Activated CD4-positive, alpha-beta T cell treated with anti-CD3 and anti-CD28 coated beads for 24 hours (primary cell): ENCODE data around the gene PDCD2L.
A peak's percentile ranks its signal among the peaks of the same experiment; 100 is the strongest.
"Not testable (repeated sequence)": the region's sequence is repeated elsewhere in the genome, so short reads cannot be mapped to it uniquely, and the experiment has no call there.

Experiments used
- DNase-seq, 2 donors: peaks; one replicate each; pipeline ENCODE4 v3.0.0-alpha.2; 2020; ENCODE audit warnings: low read depth in 2 of 2

PDCD2L gene

GRCh38 chr19:34404109-34404909 is at the start of gene PDCD2L:
PDCD2L (plus strand) TSS chr19:34404399; CDS start chr19:34404431, 32 bp downstream.
- peak; percentile 90 to 93 for DNase-seq

- no peak for DNase-seq
These were observed 49.0 kb upstream of the PDCD2L start for GRCh38 chr19:34355201-34355600.

- no peak for DNase-seq
These were observed 47.3 kb upstream of the PDCD2L start for GRCh38 chr19:34356875-34357274.

GRCh38 chr19:34357431-34357830 is 46.8 kb upstream of the PDCD2L start:
- no peak for DNase-seq

GRCh38 chr19:34359140-34359953 is 44.9 kb upstream of the PDCD2L start:
- DNase-seq: peak; percentile 93 to 98

- DNase-seq: no peak
These were observed 44.3 kb upstream of the PDCD2L start for GRCh38 chr19:34359954-34360315.

GRCh38 chr19:34360354-34360909 is 43.8 kb upstream of the PDCD2L start:
- no peak for DNase-seq

GRCh38 chr19:34362679-34363069 is 41.5 kb upstream of the PDCD2L start:
- DNase-seq: no peak

GRCh38 chr19:34363094-34363493 is 41.1 kb upstream of the PDCD2L start:
- no peak for DNase-seq

GRCh38 chr19:34363930-34364329 is 40.3 kb upstream of the PDCD2L start:
- no peak for DNase-seq

- no peak for DNase-seq
These were observed 39.8 kb upstream of the PDCD2L start for GRCh38 chr19:34364462-34364829.

- DNase-seq: peak; percentile 61 to 62
These were observed 39.3 kb upstream of the PDCD2L start, which contains the start of gene GPI for GRCh38 chr19:34364830-34365462. GPI (plus strand) TSS chr19:34365196; CDS start chr19:34365267, 71 bp downstream.

- no peak for DNase-seq
These were observed 38.5 kb upstream of the PDCD2L start for GRCh38 chr19:34365463-34366401.

- no peak for DNase-seq
These were observed 37.2 kb upstream of the PDCD2L start for GRCh38 chr19:34366738-34367623.

- DNase-seq: no peak
These were observed 36.6 kb upstream of the PDCD2L start for GRCh38 chr19:34367624-34367957.

- DNase-seq: no peak
These were observed 35.9 kb upstream of the PDCD2L start for GRCh38 chr19:34368338-34368737.

- DNase-seq: not testable (repeated sequence)
These were observed 35.0 kb upstream of the PDCD2L start for GRCh38 chr19:34369166-34369565.

GRCh38 chr19:34370117-34370516 is 34.1 kb upstream of the PDCD2L start:
- no peak for DNase-seq

GRCh38 chr19:34370983-34371382 is 33.2 kb upstream of the PDCD2L start:
- no peak for DNase-seq
